Upper lobe of right lung (tissue), 1 donor: ENCODE results near the gene SOWAHA. TPM values are rescaled to one million over a fixed set of nuclear protein-coding genes. Genes with fewer than 3 reads are reported as not detected.

ENCODE experiments used
- ATAC-seq: fragments of 200-7000 bp; cut with Tn5 transposase; one replicate; pipeline ENCODE4 v1.9.1; 2020; ENCODE audit warnings: mild to moderate bottlenecking, moderate library complexity
- DNase-seq: peaks from one replicate; pipeline ENCODE4 v3.0.0-alpha.2; 2020
- H3K27ac ChIP-seq: fragments of 200-600 bp; one replicate; pipeline ENCODE4 v1.8.0; 2022
- H3K27me3 ChIP-seq: fragments of 200-600 bp; one replicate; pipeline ENCODE4 v1.8.0; 2022; ENCODE audit warnings: mild to moderate bottlenecking
- H3K36me3 ChIP-seq: fragments of 200-600 bp; one replicate; pipeline ENCODE4 v1.8.0; 2022
- H3K4me1 ChIP-seq: fragments of 200-600 bp; one replicate; pipeline ENCODE4 v1.8.0; 2022
- H3K4me3 ChIP-seq: fragments of 200-600 bp; one replicate; pipeline ENCODE4 v1.8.0; 2022; ENCODE audit warnings: mild to moderate bottlenecking
- H3K9me3 ChIP-seq: fragments of 200-600 bp; one replicate; pipeline ENCODE4 v1.8.0; 2022
- CTCF ChIP-seq: fragments of 200-600 bp; IDR thresholded peaks from one replicate; pipeline ENCODE4 v1.8.0; 2022; ENCODE audit warnings: antibody characterized with exemption
- intact Hi-C: fragments of 100-400 bp; cut with DNase I; formaldehyde crosslinking; loops from one replicate; pipeline ENCODE4 v1.11.0; 2022
- long read RNA-seq: library from polyadenylated mRNA; unstranded; transcript quantifications from one replicate; pipeline ENCODE4 v2.0.0, GENCODE V29; 2021
- total RNA-seq: library from RNA; stranded (reverse); fragmentation: NEBNext Ultra II Directional; extraction: Animal tissue kit (Norgen Biotek cat#: 25700); gene quantifications from one replicate; pipeline ENCODE4 v1.2.1, GENCODE V29; 2021
- donor health status: DM: no; HTN: yes; CAD: no; lungs with severe emphysema.

The SOWAHA gene
- not detected for total RNA-seq
- long read RNA-seq, partial matches to known transcripts = 0 of 2 reads
- long read RNA-seq, other reads (novel, unspliced or antisense) = 0 of 2 reads

- H3K36me3 ChIP-seq = no peaks in the 10 kb centered on the region
- no peak for TF ChIP-seq CTCF
- DNase-seq = no peak
- H3K27me3 ChIP-seq = peaks cover 32% of the 10 kb centered on the region
- H3K4me1 ChIP-seq = peaks cover 13% of the 10 kb centered on the region
- intact Hi-C loops = no loop called here
- H3K4me3 ChIP-seq = peak within 1 kb of the TSS; percentile 40
- no peaks in the 10 kb centered on the region for H3K9me3 ChIP-seq
- ATAC-seq = peak; percentile 4
- H3K27ac ChIP-seq = no peak within 1 kb of the TSS
Observed at GRCh38 chr5:132812781-132813598, at the start of gene SOWAHA. SOWAHA (plus strand) TSS chr5:132813302; CDS start chr5:132813622, 320 bp downstream.

GRCh38 chr5:132764051-132764450, 49.1 kb upstream of the SOWAHA start:
- Histone ChIP-seq H3K27ac (no peak overlapping the region), H3K27me3 (no peaks in the 10 kb centered on the region), H3K4me3 (no peak overlapping the region), H3K36me3 (peaks cover 39% of the 10 kb centered on the region), H3K9me3 (no peaks in the 10 kb centered on the region), H3K4me1 (peaks cover 15% of the 10 kb centered on the region)
- intact Hi-C loops = no loop called here
- DNase-seq = no peak
- ATAC-seq = no peak
- no peak for TF ChIP-seq CTCF

GRCh38 chr5:132764671-132765238, 48.3 kb upstream of the SOWAHA start:
- no peaks in the 10 kb centered on the region for H3K27me3 ChIP-seq
- intact Hi-C loops = no loop called here
- H3K4me3 ChIP-seq = no peak overlapping the region
- H3K4me1 ChIP-seq = peaks cover 18% of the 10 kb centered on the region
- no peak overlapping the region for H3K27ac ChIP-seq
- no peaks in the 10 kb centered on the region for H3K9me3 ChIP-seq
- H3K36me3 ChIP-seq = peaks cover 39% of the 10 kb centered on the region
- DNase-seq = no peak
- no peak for TF ChIP-seq CTCF
- no peak for ATAC-seq

GRCh38 chr5:132765311-132766019, 47.6 kb upstream of the SOWAHA start:
- Histone ChIP-seq H3K4me1 (peaks cover 21% of the 10 kb centered on the region), H3K36me3 (peaks cover 35% of the 10 kb centered on the region), H3K27me3 (no peaks in the 10 kb centered on the region), H3K4me3 (no peak overlapping the region), H3K9me3 (no peaks in the 10 kb centered on the region), H3K27ac (no peak overlapping the region)
- no peak for TF ChIP-seq CTCF
- DNase-seq (no peak), ATAC-seq (no peak)
- intact Hi-C loops = no loop called here

- ATAC-seq (no peak), DNase-seq (peak; percentile 34)
- TF ChIP-seq CTCF = no peak
- H3K36me3 ChIP-seq = peaks cover 27% of the 10 kb centered on the region
- intact Hi-C loops = no loop called here
- no peak overlapping the region for H3K27ac ChIP-seq
- no peaks in the 10 kb centered on the region for H3K9me3 ChIP-seq
- H3K27me3 ChIP-seq = no peaks in the 10 kb centered on the region
- no peak overlapping the region for H3K4me3 ChIP-seq
- H3K4me1 ChIP-seq = peaks cover 28% of the 10 kb centered on the region
Observed at GRCh38 chr5:132766020-132766805, 46.9 kb upstream of the SOWAHA start.
